Fibroblast of the conjunctiva (primary cell): ENCODE measurements around the gene EXOC2.
"Not testable (repeated sequence)": the region's sequence is repeated elsewhere in the genome, so short reads cannot be mapped to it uniquely, and the experiment has no call there.

Experiments used
- DNase-seq: peaks from one replicate; pipeline ENCODE4 v3.0.0-alpha.2; 2010; ENCODE audit warnings: low read depth

Gene EXOC2

GRCh38 chr6:626236-626635, 66.7 kb downstream of the EXOC2 start:
- no peak for DNase-seq

- no peak for DNase-seq
Observed at GRCh38 chr6:624979-625378, 68.0 kb downstream of the EXOC2 start.

- DNase-seq = no peak
Observed at GRCh38 chr6:622462-622861, 70.5 kb downstream of the EXOC2 start.

- DNase-seq = no peak
Observed at GRCh38 chr6:621931-622330, 71.0 kb downstream of the EXOC2 start.

- no peak for DNase-seq
Observed at GRCh38 chr6:620950-621349, 72.0 kb downstream of the EXOC2 start.

DNA sequence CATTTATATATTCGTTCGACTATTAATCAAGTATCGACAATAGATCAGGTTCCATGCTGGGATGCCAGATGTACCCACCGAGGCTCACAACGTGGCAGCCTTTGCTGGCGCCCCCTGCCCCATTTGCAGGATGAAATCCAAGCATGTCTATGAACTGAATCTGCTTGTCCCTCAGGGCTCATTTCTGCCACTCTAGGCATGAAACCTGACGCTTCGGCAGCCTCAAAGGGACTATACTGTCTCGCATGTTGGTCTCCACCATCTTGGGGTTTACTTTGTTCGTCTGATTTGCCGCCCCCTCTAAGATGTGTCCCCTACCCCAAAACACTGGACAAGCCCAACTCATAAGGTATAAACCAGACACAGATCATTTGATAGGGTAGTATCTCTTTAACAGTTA, 72.8 kb downstream of the EXOC2 start:
- DNase-seq = no peak

- no peak for DNase-seq
Observed at GRCh38 chr6:617456-618100, 75.4 kb downstream of the EXOC2 start.

DNA sequence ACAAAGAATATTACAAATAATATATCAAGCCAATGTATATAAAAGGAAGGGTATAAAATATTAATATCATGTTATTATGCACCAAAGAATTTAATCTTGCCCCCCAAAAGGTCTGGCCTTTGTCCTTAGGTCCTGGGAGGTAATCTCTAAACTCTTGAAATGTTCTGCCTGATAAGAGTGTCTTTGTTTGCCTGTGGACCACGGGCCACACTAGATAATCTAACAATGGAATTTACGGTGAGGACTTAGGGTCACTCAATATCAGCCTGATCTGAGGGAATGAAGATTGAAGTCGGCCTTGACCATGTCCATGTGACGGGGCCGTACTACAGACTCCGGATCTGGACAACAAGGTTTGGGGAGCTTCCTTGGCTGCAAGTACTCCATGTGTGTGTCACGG, 79.0 kb downstream of the EXOC2 start:
- DNase-seq = no peak

DNA sequence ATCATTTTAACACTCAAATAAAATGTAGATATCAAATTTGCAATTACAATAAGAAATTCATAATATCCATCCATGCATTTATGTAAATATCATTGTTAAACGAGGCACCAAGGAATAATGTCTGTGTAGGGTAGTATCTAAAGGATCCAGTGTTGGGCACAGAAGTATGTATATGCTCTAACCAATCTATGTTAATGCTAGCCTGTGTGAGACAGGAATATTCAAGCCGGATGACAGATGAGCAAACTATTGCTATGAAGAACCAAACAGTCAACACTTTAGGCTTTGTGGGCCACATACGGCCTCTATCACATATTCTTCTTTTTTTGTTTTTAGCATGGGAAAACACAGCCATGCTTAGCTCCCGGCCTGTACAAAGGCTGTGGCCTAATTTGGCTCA, 81.0 kb downstream of the EXOC2 start:
- DNase-seq = no peak

DNA sequence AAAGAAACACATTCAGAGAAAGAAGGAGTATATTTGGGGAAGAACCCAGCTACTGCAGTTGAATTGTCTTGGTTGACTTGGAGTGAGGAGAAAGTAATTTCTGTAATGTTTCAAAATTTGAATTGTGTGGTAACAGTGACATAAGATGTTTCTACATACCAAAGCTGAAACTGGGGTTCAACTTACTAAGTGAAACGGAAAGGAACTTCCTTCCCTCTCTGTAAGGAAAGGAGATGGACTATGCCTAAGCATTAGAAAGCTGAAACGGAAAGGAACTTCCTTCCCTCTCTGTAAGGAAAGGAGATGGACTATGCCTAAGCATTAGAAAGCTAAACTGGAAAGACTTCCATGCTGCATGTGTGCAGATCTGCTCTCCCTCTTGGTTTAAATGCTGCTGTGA, 82.1 kb downstream of the EXOC2 start:
- DNase-seq = no peak

DNA sequence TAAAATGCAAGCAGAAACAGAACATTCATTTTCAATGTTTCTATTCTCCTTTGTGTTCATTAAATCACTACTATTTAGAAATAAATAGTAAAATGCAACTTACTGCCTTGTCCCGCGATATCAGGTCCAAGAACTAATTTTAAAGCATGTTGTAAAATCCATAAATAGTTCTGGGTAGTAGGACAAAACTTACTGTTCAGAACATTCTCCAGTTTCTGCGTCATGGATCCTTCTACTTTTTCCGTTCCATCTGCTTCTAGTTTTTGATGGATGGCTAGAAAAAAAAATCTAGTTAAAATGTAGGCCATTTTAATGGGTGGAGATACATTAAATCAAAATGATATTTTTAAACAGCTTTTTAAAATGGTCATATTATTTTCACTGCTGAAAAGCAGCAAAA, 83.0 kb downstream of the EXOC2 start:
- no peak for DNase-seq

DNA sequence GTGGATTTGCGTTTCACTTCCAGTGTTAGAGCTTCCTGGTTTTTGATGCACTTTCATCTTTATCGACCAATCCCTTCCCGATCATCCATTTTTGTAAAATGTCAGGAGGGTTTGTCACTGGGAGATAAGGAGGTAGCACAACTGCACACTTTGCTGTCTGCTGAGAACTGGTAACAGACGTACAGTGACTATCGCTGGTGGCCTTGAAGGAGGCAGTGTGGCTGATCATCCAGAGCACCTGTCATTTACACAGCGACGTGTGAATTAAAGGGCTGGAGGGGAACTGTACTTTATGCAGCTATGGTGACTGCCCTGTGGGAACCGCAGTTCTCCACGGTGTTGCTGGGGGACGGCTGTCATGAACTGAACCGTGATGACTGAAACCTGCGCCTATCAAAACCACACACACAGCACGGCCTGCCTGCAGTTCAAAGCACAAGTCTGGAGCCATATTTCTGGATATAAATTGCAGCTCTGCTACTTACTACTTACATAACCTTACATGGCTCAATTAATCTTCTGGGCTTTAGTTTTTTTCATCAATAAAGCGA, 86.0 kb downstream of the EXOC2 start:
- no peak for DNase-seq

DNA sequence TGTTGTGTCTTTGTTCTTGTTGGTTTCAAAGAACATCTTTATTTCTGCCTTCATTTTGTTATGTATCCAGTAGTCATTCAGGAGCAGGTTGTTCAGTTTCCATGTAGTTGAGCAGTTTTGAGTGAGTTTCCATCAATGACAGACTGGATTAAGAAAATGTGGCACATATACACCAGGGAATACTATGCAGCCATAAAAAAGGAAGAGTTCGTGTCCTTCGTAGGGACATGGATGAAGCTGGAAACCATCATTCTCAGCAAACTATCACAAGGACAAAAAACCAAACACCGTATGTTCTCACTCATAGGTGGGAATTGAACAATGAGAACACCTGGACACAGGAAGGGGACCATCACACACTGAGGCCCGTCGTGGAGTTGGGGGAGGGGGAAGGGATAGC, 87.0 kb downstream of the EXOC2 start:
- not testable (repeated sequence) for DNase-seq

DNA sequence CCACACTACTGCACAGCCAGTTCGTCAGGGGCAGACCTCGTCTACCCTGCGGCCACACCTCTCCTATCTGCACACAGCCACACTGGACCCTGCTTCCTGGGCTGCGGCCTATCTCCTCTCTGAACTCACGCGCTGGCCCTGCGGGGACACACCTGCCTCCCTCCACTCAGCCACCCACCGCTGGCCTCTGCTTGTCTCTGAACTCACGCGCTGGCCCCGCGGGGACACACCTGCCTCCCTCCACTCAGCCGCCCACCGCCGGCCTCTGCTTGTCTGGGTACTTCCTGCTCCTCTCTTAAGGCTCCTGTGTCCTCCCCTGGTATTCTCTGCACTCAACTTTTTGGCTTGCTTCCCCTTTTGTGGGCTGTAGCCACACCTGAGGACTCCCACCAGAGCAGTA, 88.4 kb downstream of the EXOC2 start:
- DNase-seq = no peak

DNA sequence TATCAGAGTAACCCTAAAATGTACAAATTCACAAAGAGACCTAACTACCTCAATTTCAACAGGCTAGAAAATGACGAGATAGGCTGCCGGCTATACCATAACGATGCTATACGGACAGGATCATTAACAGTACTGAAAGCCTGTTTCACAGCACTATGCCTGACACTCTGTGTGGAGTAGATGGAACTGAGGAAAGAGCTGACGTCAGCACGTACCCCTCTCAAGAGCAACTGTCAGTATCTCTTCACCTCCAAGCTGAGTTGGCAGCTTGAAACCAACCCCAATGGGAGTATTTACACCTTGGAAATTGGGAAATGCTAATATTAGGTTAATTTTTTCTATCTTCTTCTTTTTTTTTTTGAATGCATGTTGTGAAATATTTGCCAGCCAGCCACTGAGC, 89.7 kb downstream of the EXOC2 start:
- DNase-seq = no peak

GRCh38 chr6:599576-600448, 93.1 kb downstream of the EXOC2 start:
- DNase-seq = no peak

- DNase-seq = no peak
Observed at GRCh38 chr6:593907-594212, 99.1 kb downstream of the EXOC2 start.

GRCh38 chr6:593139-593906, 99.6 kb downstream of the EXOC2 start:
- DNase-seq = peak; percentile 24

DNA sequence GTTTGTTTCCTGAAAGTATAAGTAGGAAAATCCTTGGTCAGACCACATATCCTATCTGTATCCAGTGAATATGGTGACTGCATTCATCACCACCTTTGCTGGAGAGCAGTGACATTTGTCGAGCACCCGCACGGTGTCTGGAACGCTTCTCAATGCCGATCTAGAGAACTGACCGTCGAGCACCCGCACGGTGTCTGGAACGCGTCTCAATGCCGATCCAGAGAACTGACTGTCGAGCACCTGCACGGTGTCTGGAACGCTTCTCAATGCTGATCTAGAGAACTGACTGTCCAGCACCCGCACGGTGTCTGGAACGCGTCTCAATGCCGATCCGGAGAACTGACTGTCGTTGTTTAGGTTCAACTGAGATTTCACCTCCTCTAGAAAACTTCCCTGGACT, 103.8 kb downstream of the EXOC2 start:
- no peak for DNase-seq

- no peak for DNase-seq
Observed at GRCh38 chr6:586553-586952, 106.4 kb downstream of the EXOC2 start.

DNA sequence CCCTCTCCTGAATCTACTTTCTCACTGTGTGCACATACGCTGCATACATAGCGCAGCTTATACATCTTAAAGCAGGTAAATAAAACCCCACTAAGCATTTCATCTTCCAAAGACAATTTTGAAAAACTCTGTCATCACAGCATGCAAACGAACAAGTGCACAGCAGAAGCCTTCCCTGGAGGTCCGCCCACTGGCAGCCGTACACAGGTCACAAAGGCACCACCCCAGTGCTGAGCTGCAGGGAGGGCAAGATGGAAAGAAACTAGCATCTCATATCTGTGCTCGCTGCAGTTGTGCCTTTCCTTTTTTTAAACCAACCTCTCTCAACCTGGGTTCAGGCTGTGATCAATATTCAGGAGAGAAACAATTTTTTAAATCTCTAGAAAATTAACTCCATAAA, 109.3 kb downstream of the EXOC2 start:
- no peak for DNase-seq

DNA sequence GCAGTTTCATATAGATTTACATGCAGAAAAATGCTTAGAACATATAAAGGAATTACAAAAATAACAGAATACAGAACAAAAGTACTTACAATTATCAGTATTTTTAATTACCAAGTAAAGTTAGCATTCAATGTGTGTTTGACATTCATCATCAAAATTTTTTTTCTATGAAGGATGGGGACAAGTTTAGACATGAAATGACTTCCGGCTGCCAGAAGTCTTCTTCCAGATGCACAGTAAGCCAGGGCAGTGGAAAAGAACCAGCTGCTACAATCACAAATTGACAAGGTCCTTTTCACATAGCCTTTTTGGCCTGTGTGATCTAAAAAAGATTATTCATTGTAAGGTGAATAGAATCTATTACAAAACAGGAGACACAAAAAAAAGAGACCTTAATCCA, 109.8 kb downstream of the EXOC2 start:
- DNase-seq = no peak

DNA sequence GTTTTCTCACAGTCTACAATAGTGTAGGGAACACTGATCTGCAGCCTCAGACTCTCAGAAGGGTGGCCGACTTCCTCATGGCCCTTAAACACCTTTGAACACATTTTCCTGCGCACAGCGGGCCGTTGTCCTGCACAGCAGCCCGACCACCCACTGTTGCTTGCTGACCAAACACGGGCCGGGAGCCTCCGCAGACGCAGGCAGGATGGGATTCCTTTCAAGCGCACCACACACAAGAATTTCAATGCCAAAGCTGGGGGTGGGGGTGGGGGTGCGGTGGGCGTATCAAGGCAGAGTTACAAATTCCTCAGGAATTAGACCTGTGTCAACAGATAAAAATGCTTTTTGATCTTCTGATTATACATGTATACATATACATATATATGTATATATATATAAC, 110.6 kb downstream of the EXOC2 start:
- DNase-seq = no peak
